ENCODE results near the gene FCHO1. TPM values are rescaled to one million over a fixed set of nuclear protein-coding genes. Genes with fewer than 3 reads are reported as not detected.

Gene FCHO1
- total RNA-seq, 2 experiments from 2014 or later: 36.9 to 38.3 TPM

- CTCF ChIA-PET: no interaction called here
- H3K36me3 Mint-ChIP-seq (ENCODE audit: low read depth): peaks cover 35% of the 10 kb centered on the region
- no peak for TF ChIP-seq CTCF (IDR thresholded peaks at IDR 0.05)
- intact Hi-C loops (cut with micrococcal nuclease): no loop called here
- POLR2A ChIA-PET: no interaction called here
- no peak overlapping the region for H3K4me3 Mint-ChIP-seq
- peaks cover 17% of the 10 kb centered on the region for H3K4me1 Mint-ChIP-seq (ENCODE audit: low read depth)
- DNase-seq (no peak), ATAC-seq (no peak)
- no peaks in the 10 kb centered on the region for H3K9me3 Mint-ChIP-seq
- H3K27me3 Mint-ChIP-seq: no peaks in the 10 kb centered on the region
- H3K27ac Mint-ChIP-seq: no peak overlapping the region
Observed at GRCh38 chr19:17733127-17733526, 18.1 kb upstream of the FCHO1 start.

GRCh38 chr19:17734146-17734545 lies 17.1 kb upstream of the FCHO1 start:
- Mint-ChIP-seq H3K4me3 (no peak overlapping the region), H3K4me1 (ENCODE audit: low read depth) (peaks cover 20% of the 10 kb centered on the region), H3K9me3 (no peaks in the 10 kb centered on the region), H3K27ac (no peak overlapping the region), H3K27me3 (no peaks in the 10 kb centered on the region), H3K36me3 (ENCODE audit: low read depth) (peaks cover 32% of the 10 kb centered on the region)
- DNase-seq (no peak), ATAC-seq (no peak)
- ChIA-PET CTCF (no interaction called here), POLR2A (interaction anchor here (0.5 kb wide), 1 partner anchor 12 kb away, joined by 3 read pairs; no protein-coding TSS in a partner anchor)
- intact Hi-C loops (cut with micrococcal nuclease): no loop called here
- TF ChIP-seq CTCF (IDR thresholded peaks at IDR 0.05): no peak

DNA sequence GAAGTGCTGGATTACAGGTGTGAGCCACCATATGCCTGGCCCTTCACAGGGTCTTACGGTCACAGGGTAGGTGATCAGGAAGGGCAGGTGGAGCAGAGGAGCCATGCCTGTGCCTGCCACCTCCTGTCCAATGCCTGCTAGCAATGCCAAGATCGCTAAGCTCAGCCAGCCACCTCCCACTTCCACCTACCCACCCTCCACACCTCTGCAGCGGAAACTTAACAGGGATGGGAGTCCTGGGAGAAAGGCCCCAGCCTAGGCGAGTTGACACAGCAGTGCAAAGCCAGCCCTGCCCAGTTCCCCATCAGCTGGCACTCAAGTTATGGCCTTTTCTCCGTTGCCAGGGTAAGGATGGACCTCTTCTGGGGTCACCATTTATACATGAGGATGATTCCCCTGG lies 15.9 kb upstream of the FCHO1 start:
- H3K36me3 Mint-ChIP-seq (ENCODE audit: low read depth): peaks cover 20% of the 10 kb centered on the region
- no peak for TF ChIP-seq CTCF (IDR thresholded peaks at IDR 0.05)
- ChIA-PET CTCF (no interaction called here), POLR2A (interaction anchor here (0.6 kb wide), 1 partner anchor 123 kb away, joined by 3 read pairs; no protein-coding TSS in a partner anchor)
- H3K4me3 Mint-ChIP-seq: no peak overlapping the region
- H3K27ac Mint-ChIP-seq: no peak overlapping the region
- intact Hi-C loops (cut with micrococcal nuclease): no loop called here
- DNase-seq: no peak
- no peaks in the 10 kb centered on the region for H3K9me3 Mint-ChIP-seq
- ATAC-seq: no peak
- no peaks in the 10 kb centered on the region for H3K27me3 Mint-ChIP-seq
- H3K4me1 Mint-ChIP-seq (ENCODE audit: low read depth): peaks cover 18% of the 10 kb centered on the region

DNA sequence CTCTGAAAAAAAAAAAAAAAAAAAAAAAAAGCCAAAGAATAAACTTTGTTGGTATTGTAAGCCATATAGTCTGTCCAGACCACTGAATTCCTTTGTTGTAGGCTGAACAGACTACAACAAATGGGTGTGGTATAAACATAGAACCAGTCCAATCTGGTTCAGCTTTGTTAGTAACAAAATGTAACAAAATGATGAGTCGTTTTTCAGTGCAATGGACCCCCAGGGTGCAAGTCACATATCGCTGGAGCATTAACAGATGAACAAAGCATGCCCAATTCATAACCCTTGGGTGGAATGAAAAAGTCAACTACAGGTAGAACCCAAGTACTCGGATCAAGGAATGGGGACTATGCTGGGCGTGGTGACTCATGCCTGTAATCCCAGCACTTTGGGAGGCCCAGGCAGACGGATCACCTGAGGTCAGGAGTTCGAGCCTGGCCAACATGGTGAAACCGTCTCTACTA lies 13.6 kb upstream of the FCHO1 start:
- Mint-ChIP-seq H3K36me3 (ENCODE audit: low read depth) (peaks cover 9% of the 10 kb centered on the region), H3K27me3 (no peaks in the 10 kb centered on the region), H3K9me3 (no peaks in the 10 kb centered on the region), H3K4me1 (ENCODE audit: low read depth) (peaks cover 7% of the 10 kb centered on the region), H3K4me3 (no peak overlapping the region), H3K27ac (no peak overlapping the region)
- ATAC-seq (no peak), DNase-seq (no peak)
- ChIA-PET POLR2A (interaction anchor here (1.3 to 3.6 kb wide), 2 partner anchors 14 to 29 kb away, joined by 3 to 32 read pairs; partner anchors contain the start of gene FCHO1), CTCF (no interaction called here)
- TF ChIP-seq CTCF (IDR thresholded peaks at IDR 0.05): no peak
- intact Hi-C loops (cut with micrococcal nuclease): no loop called here

DNA sequence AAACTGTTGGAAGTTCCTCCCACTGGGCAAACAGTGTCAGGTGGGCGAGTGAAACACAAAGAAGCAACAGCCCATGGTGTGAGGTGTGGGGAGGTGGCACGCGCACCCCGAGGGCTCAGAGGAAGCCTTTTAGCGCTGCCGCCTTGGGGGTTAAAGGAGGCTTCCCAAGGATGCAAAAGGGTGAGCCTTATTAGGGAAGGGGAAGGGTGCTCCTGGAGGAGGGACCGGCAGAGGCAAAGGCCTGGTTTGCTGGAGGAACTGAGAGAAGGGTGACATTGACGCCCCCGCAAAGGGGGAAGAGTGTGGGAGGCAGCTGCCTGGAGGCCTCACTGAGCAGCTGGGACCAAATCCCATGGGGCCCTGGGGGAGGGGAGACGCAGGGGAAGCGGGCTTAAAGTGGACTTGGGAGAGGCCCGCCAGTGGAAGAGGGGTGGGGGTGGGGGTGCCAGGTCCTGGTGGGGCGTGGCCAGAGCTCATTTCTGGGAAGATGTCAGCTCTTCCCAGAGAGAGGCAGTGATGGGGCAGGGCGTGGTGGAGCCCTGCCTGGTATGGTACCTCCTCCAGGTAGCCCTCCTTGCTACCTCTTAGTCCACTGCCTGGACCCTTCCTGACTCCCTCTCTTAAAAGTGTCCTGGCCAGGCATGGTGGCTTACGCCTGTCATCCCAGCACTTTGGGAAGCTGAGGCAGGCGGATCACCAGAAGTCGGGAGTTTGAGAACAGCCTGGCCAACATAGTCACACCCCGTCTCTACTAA lies 12.0 kb upstream of the FCHO1 start:
- ATAC-seq (no peak), DNase-seq (no peak)
- H3K9me3 Mint-ChIP-seq: no peaks in the 10 kb centered on the region
- intact Hi-C loops (cut with micrococcal nuclease): no loop called here
- TF ChIP-seq CTCF (IDR thresholded peaks at IDR 0.05): no peak
- H3K27me3 Mint-ChIP-seq: no peaks in the 10 kb centered on the region
- no peak overlapping the region for H3K27ac Mint-ChIP-seq
- ChIA-PET POLR2A (interaction anchor here (1.0 to 3.6 kb wide), 3 partner anchors 13 to 110 kb away, joined by 3 to 32 read pairs (median 4); partner anchors contain the start of gene FCHO1), CTCF (interaction anchor here (1.3 kb wide), 1 partner anchor 35 kb away, joined by 3 read pairs; no protein-coding TSS in a partner anchor)
- peaks cover 10% of the 10 kb centered on the region for H3K4me1 Mint-ChIP-seq (ENCODE audit: low read depth)
- H3K4me3 Mint-ChIP-seq: no peak overlapping the region
- H3K36me3 Mint-ChIP-seq (ENCODE audit: low read depth): peaks cover 3% of the 10 kb centered on the region

Measured in activated CD8-positive, alpha-beta T cell treated with anti-CD3 and anti-CD28 coated beads for 36 hours (primary cell).